Stimulated activated naive B cell treated with anti-CD40 and anti-IgM and Interleukin-4, amounts not matched to agents 10 μg/mL and 1 μg/mL and 100 μg/mL, for 72 hours (primary cell): Measurements from ENCODE around the gene NDUFA3.

Experiments used
- ATAC-seq, 2 donors: fragments of 150-1000 bp; cut with Tn5 transposase; replicated peaks; 2 replicates each; pipeline ENCODE4 v1.10.0; 2021; ENCODE audit warnings: moderate library complexity in 1 of 2
- DNase-seq: peaks from one replicate; pipeline ENCODE4 v3.0.0; 2021
- H3K27ac Mint-ChIP-seq: one replicate; pipeline ENCODE4 v1.8.0; 2022; ENCODE audit warnings: mild to moderate bottlenecking, mixed read lengths
- H3K27me3 Mint-ChIP-seq, 2 donors: one replicate each; pipeline ENCODE4 v1.8.0; 2022; ENCODE audit warnings: mixed read lengths in 2 of 2
- H3K36me3 Mint-ChIP-seq, 2 donors: one replicate each; pipeline ENCODE4 v1.8.0; 2022; ENCODE audit warnings: mixed read lengths in 2 of 2, mild to moderate bottlenecking in 1 of 2
- H3K4me1 Mint-ChIP-seq, 2 donors: one replicate each; pipeline ENCODE4 v1.8.0; 2022; ENCODE audit warnings: mixed read lengths in 2 of 2, mild to moderate bottlenecking in 1 of 2
- H3K4me3 Mint-ChIP-seq, 2 donors: one replicate each; pipeline ENCODE4 v1.8.0; 2022; ENCODE audit warnings: mild to moderate bottlenecking in 2 of 2, mixed read lengths in 2 of 2, moderate library complexity in 1 of 2
- H3K9me3 Mint-ChIP-seq, 2 donors: one replicate each; pipeline ENCODE4 v1.8.0; 2022; ENCODE audit warnings: mixed read lengths in 2 of 2, mild to moderate bottlenecking in 1 of 2

NDUFA3 gene

GRCh38 chr19:54141356-54141755, 38.7 kb downstream of the NDUFA3 start:
- no peak for ATAC-seq
- peaks cover 51 to 56% of the 10 kb centered on the region in 2 donors for H3K36me3 Mint-ChIP-seq
- no peak overlapping the region for H3K4me3 Mint-ChIP-seq
- H3K27me3 Mint-ChIP-seq = no peaks in the 10 kb centered on the region
- no peak overlapping the region for H3K27ac Mint-ChIP-seq
- H3K9me3 Mint-ChIP-seq = no peaks in the 10 kb centered on the region
- H3K4me1 Mint-ChIP-seq = peaks cover 30 to 58% of the 10 kb centered on the region in 2 donors
- no peak for DNase-seq

- no peak overlapping the region for H3K4me3 Mint-ChIP-seq
Measured at GRCh38 chr19:54142166-54142780, 39.6 kb downstream of the NDUFA3 start.

DNA sequence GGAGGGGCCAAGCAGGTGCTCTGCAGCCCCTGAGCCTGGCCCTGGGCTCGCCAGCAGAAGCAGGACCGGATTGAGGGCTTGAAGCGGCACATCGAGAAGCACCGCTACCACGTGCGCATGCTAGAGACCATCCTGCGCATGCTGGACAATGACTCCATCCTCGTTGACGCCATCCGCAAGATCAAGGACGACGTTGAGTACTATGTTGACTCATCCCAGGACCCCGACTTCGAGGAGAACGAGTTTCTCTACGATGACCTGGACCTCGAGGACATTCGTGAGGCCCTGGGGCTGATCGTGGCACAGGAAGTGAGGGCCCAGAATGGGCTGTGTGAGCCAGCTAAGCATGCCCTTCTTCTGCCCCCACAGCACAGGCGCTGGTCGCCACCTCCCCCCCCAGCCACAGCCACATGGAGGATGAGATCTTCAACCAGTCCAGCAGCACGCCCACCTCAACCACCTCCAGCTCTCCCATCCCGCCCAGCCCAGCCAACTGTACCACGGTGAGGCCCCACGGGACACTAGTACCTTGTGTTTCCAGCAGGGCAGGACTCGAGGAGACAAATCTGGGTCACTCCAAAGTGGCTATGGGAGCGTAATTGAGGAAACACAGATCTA, 43.0 kb downstream of the NDUFA3 start:
- Mint-ChIP-seq H3K9me3 (no peaks in the 10 kb centered on the region), H3K4me3 (no peak overlapping the region), H3K27ac (no peak overlapping the region), H3K36me3 (peaks cover 62 to 68% of the 10 kb centered on the region in 2 donors), H3K27me3 (no peaks in the 10 kb centered on the region), H3K4me1 (peaks cover 12 to 41% of the 10 kb centered on the region in 2 donors)
- no peak for ATAC-seq
- DNase-seq = no peak

More at GRCh38 chr19:54142166-54142780, 39.6 kb downstream of the NDUFA3 start:
- ATAC-seq (no peak), DNase-seq (no peak)
- H3K36me3 Mint-ChIP-seq = peaks cover 60 to 62% of the 10 kb centered on the region in 2 donors
- H3K27me3 Mint-ChIP-seq = no peaks in the 10 kb centered on the region
- peak overlapping the region; percentile 54 for H3K27ac Mint-ChIP-seq
- peaks cover 26 to 56% of the 10 kb centered on the region in 2 donors for H3K4me1 Mint-ChIP-seq
- no peaks in the 10 kb centered on the region for H3K9me3 Mint-ChIP-seq

DNA sequence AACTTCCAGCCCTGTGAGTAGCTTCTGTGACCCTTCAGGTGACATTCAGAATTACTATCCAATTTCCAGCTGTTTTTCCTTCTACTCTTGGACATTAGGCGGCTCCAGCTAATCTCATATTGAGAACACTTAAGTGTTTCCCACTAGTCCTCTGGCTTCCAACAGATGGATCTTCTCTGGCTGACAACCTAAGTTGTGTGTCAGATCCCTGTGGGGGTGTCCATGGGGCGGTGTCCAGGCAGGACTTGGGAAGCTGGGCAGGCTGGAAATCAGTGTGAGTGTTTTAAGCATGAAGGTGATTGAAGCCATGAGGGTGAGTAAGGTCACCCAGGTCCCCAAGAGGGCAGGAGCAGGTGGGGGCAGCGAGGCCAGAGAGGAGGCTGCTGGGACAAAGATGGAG, 45.0 kb downstream of the NDUFA3 start:
- no peak overlapping the region for H3K27ac Mint-ChIP-seq
- DNase-seq = no peak
- H3K27me3 Mint-ChIP-seq = no peaks in the 10 kb centered on the region
- peaks cover 60 to 66% of the 10 kb centered on the region in 2 donors for H3K36me3 Mint-ChIP-seq
- H3K9me3 Mint-ChIP-seq = no peaks in the 10 kb centered on the region
- H3K4me3 Mint-ChIP-seq = no peak overlapping the region
- H3K4me1 Mint-ChIP-seq = peaks cover 0 to 23% of the 10 kb centered on the region in 2 donors
- ATAC-seq = no peak

- ATAC-seq (no peak), DNase-seq (no peak)
- H3K9me3 Mint-ChIP-seq = no peaks in the 10 kb centered on the region
- H3K27me3 Mint-ChIP-seq = no peaks in the 10 kb centered on the region
- H3K27ac Mint-ChIP-seq = no peak overlapping the region
- peaks cover 59 to 62% of the 10 kb centered on the region in 2 donors for H3K36me3 Mint-ChIP-seq
- no peak overlapping the region for H3K4me3 Mint-ChIP-seq
- H3K4me1 Mint-ChIP-seq = peaks cover 2 to 25% of the 10 kb centered on the region in 2 donors
Measured at GRCh38 chr19:54148158-54148557, 45.5 kb downstream of the NDUFA3 start.

GRCh38 chr19:54149021-54149812, 46.6 kb downstream of the NDUFA3 start:
- Mint-ChIP-seq H3K27ac (no peak overlapping the region), H3K27me3 (no peaks in the 10 kb centered on the region), H3K4me1 (peaks cover 8 to 24% of the 10 kb centered on the region in 2 donors), H3K4me3 (no peak overlapping the region), H3K9me3 (no peaks in the 10 kb centered on the region), H3K36me3 (peaks cover 57 to 61% of the 10 kb centered on the region in 2 donors)
- DNase-seq (no peak), ATAC-seq (no peak)

DNA sequence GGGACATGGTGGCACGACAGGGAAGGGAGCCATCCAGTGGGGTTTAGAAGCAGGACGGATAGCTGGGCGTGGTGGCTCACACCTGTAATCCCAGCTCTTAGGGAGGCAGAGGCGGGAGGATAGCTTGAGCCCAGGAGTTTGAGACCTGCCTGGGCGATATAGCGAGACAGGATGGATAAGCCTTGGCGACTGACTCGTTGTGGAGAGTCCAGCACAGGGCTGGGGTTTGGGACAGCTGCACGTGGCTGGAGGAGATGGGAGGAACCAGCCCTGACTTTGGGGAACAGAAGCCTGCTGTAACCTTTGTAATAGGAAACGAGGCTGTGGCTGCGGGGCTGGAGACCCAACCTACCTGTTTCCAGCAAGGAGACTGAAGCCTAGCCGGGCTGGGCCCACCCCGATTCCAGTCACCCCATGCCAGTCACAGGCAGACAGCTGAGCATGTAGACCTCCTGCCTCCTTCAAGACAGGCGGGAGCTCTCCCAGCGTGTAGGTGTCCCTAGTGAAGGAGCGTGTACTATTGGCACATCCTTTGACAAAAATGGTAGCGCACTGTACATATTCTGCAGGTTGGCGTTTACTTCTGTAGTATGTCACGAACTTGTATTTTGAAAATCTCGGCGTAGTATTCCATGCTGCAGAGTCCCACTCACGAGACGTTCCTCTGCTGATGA, 48.8 kb downstream of the NDUFA3 start:
- Mint-ChIP-seq H3K9me3 (no peaks in the 10 kb centered on the region), H3K27me3 (no peaks in the 10 kb centered on the region), H3K4me3 (no peak overlapping the region), H3K4me1 (peaks cover 12 to 30% of the 10 kb centered on the region in 2 donors), H3K36me3 (peaks cover 45 to 53% of the 10 kb centered on the region in 2 donors), H3K27ac (peak overlapping the region; percentile 68)
- DNase-seq (no peak), ATAC-seq (no peak)

GRCh38 chr19:54152267-54152666, 49.6 kb downstream of the NDUFA3 start:
- peaks cover 17 to 31% of the 10 kb centered on the region in 2 donors for H3K4me1 Mint-ChIP-seq
- H3K4me3 Mint-ChIP-seq = no peak overlapping the region
- ATAC-seq = no peak
- H3K27me3 Mint-ChIP-seq = no peaks in the 10 kb centered on the region
- H3K27ac Mint-ChIP-seq = no peak overlapping the region
- H3K36me3 Mint-ChIP-seq = peaks cover 42 to 55% of the 10 kb centered on the region in 2 donors
- H3K9me3 Mint-ChIP-seq = no peaks in the 10 kb centered on the region
- DNase-seq = no peak

GRCh38 chr19:54152878-54153524, 50.3 kb downstream of the NDUFA3 start:
- Mint-ChIP-seq H3K4me1 (peaks cover 17 to 35% of the 10 kb centered on the region in 2 donors), H3K27me3 (no peaks in the 10 kb centered on the region), H3K9me3 (no peaks in the 10 kb centered on the region), H3K36me3 (peaks cover 42 to 53% of the 10 kb centered on the region in 2 donors), H3K27ac (peak overlapping the region; percentile 49), H3K4me3 (peak overlapping the region in 1 of 2 donors; percentile 3)
- no peak for DNase-seq
- ATAC-seq = no peak

GRCh38 chr19:54153731-54154326, 51.2 kb downstream of the NDUFA3 start:
- peak overlapping the region; percentile 16 for H3K27ac Mint-ChIP-seq

GRCh38 chr19:54154603-54155345, 52.1 kb downstream of the NDUFA3 start:
- Mint-ChIP-seq H3K9me3 (no peaks in the 10 kb centered on the region), H3K4me1 (peaks cover 25 to 38% of the 10 kb centered on the region in 2 donors), H3K27me3 (no peaks in the 10 kb centered on the region), H3K4me3 (no peak overlapping the region), H3K36me3 (peaks cover 34 to 47% of the 10 kb centered on the region in 2 donors), H3K27ac (no peak overlapping the region)
- DNase-seq (no peak), ATAC-seq (no peak)

More at GRCh38 chr19:54153731-54154326, 51.2 kb downstream of the NDUFA3 start:
- H3K9me3 Mint-ChIP-seq = no peaks in the 10 kb centered on the region
- peaks cover 25 to 42% of the 10 kb centered on the region in 2 donors for H3K4me1 Mint-ChIP-seq
- ATAC-seq (no peak), DNase-seq (no peak)
- H3K27me3 Mint-ChIP-seq = no peaks in the 10 kb centered on the region
- H3K4me3 Mint-ChIP-seq = no peak overlapping the region
- H3K36me3 Mint-ChIP-seq = peaks cover 40 to 54% of the 10 kb centered on the region in 2 donors

GRCh38 chr19:54155694-54156093, 53.0 kb downstream of the NDUFA3 start:
- H3K4me1 Mint-ChIP-seq = peaks cover 31 to 41% of the 10 kb centered on the region in 2 donors

DNA sequence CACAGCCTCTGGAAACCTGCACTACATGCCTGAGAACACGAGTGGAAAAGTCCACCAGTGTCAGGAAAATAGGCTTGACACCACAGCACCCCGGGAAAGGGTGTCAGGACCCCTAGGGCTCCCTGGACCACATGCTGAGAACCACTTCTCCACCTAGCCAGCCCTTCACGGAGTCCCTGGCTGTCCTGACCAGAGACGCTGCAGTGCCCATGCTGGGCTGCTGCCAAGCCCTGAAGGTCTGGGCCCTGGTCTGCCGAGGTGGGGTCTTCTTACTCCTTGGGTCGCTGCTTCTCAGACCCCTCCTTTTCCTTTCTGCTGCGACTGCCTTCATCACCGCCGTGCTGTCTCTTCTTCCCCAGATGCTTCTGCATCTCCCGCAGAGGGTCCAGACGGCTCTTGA, 53.8 kb downstream of the NDUFA3 start:
- H3K27ac Mint-ChIP-seq = peak overlapping the region; percentile 80

More at GRCh38 chr19:54155694-54156093, 53.0 kb downstream of the NDUFA3 start:
- H3K36me3 Mint-ChIP-seq = peaks cover 29 to 40% of the 10 kb centered on the region in 2 donors
- no peak overlapping the region for H3K4me3 Mint-ChIP-seq
- DNase-seq (no peak), ATAC-seq (no peak)
- no peak overlapping the region for H3K27ac Mint-ChIP-seq
- H3K27me3 Mint-ChIP-seq = no peaks in the 10 kb centered on the region
- no peaks in the 10 kb centered on the region for H3K9me3 Mint-ChIP-seq

More for the DNA sequence above, 53.8 kb downstream of the NDUFA3 start:
- H3K9me3 Mint-ChIP-seq = no peaks in the 10 kb centered on the region
- peak overlapping the region in 1 of 2 donors; percentile 11 for H3K4me3 Mint-ChIP-seq
- H3K4me1 Mint-ChIP-seq = peaks cover 35 to 47% of the 10 kb centered on the region in 2 donors
- peaks cover 23 to 33% of the 10 kb centered on the region in 2 donors for H3K36me3 Mint-ChIP-seq
- DNase-seq (no peak), ATAC-seq (no peak)
- no peaks in the 10 kb centered on the region for H3K27me3 Mint-ChIP-seq
